Suprapubic skin (tissue), 4 donors: ENCODE results near the gene CKLF. TPM values are rescaled to one million over a fixed set of nuclear protein-coding genes. Genes with fewer than 3 reads are reported as not detected.

Source experiments
- DNase-seq, 2 donors: peaks; one replicate each; pipeline ENCODE4 v3.0.0-alpha.2; 2019; ENCODE audit warnings: low spot score in 2 of 2
- H3K27ac ChIP-seq: fragments of 200-600 bp; sonication (generic); one replicate; pipeline ENCODE4 v1.5.1; 2019
- H3K27me3 ChIP-seq: fragments of 200-600 bp; sonication (generic); one replicate; pipeline ENCODE4 v1.5.1; 2019
- H3K36me3 ChIP-seq: fragments of 200-600 bp; sonication (generic); one replicate; pipeline ENCODE4 v1.5.1; 2019
- H3K4me1 ChIP-seq: fragments of 200-600 bp; sonication (generic); one replicate; pipeline ENCODE4 v1.5.1; 2019
- H3K4me3 ChIP-seq: fragments of 200-600 bp; sonication (generic); one replicate; pipeline ENCODE4 v1.5.1; 2019; ENCODE audit warnings: mild to moderate bottlenecking
- H3K9me3 ChIP-seq: fragments of 200-600 bp; sonication (generic); one replicate; pipeline ENCODE4 v1.5.1; 2019
- EP300 ChIP-seq: sonication (generic); formaldehyde crosslinking; IDR thresholded peaks from one replicate; pipeline ENCODE4 v1.6.1; 2017; ENCODE audit warnings: antibody characterized with exemption
- POLR2A ChIP-seq, 2 donors: fragments of 450-650 bp; IDR thresholded peaks; one replicate each; pipeline ENCODE4 v1.6.1; 2017; ENCODE audit warnings: antibody characterized with exemption in 2 of 2, mild to moderate bottlenecking in 2 of 2, moderate library complexity in 2 of 2
- POLR2AphosphoS5 ChIP-seq, 3 donors: sonication (generic); formaldehyde crosslinking; IDR thresholded peaks; one replicate each; pipeline ENCODE4 v1.6.1; 2017; ENCODE audit warnings: antibody characterized with exemption in 3 of 3
- WGBS: methylation state at CpG from one replicate; pipeline ENCODE4 v1.1.5; 2018; 5-methylcytosine and 5-hydroxymethylcytosine counted together
- total RNA-seq, 4 donors: library from RNA; depleted of rRNA; stranded (reverse); fragments of >200 nt; gene quantifications; one replicate each; pipeline ENCODE4 v1.1.0, GENCODE V29; 2016
- TF ChIP-seq, protein P1 (sequence below), 2 donors: fragments of 200-600 bp in 1 of 2; fragments of 450-650 bp in 1 of 2; sonication (generic) in 1 of 2; IDR thresholded peaks; one replicate each; pipeline ENCODE4 v1.5.1; 2016 to 2019; ENCODE audit warnings: antibody characterized with exemption in 2 of 2, mild to moderate bottlenecking in 1 of 2, moderate library complexity in 1 of 2

The CKLF gene
- total RNA-seq, 4 donors from 2014 or later, result 15.4 to 33.7 (median 21.4) TPM

DNA sequence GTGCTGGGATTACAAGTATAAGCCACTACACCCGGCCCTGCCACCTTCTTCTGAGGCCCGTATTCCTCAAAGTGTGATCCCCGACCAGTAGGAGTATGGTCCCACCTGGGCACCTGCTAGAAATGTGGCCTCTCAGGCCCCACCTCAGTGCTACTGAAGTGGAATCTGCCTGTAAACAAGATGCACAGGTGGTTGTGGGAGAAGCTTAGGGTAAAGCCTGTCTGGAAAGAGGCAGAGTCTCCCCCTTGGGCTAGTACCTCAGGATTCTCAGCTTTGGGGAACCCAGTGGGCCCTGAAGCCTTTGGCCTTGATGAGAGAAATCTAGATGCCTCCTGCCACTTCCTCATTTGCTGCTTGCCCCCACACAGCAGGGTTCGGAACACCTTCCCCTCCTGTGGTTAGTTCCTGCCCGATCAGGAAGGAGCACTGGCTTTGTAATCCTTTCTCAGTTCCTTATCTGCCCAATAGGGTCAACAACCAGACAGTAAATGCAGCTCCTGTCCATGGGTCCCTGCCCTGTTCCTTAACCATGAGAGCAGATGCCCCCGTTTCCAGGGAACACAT is 27.7 kb upstream of the CKLF start:
- no peaks in the 10 kb centered on the region for H3K9me3 ChIP-seq
- no peak overlapping the region for H3K4me3 ChIP-seq
- H3K27ac ChIP-seq, result peak overlapping the region; percentile 69
- peaks cover 47% of the 10 kb centered on the region for H3K4me1 ChIP-seq
- no peaks in the 10 kb centered on the region for H3K27me3 ChIP-seq
- TF ChIP-seq, protein P1, sequence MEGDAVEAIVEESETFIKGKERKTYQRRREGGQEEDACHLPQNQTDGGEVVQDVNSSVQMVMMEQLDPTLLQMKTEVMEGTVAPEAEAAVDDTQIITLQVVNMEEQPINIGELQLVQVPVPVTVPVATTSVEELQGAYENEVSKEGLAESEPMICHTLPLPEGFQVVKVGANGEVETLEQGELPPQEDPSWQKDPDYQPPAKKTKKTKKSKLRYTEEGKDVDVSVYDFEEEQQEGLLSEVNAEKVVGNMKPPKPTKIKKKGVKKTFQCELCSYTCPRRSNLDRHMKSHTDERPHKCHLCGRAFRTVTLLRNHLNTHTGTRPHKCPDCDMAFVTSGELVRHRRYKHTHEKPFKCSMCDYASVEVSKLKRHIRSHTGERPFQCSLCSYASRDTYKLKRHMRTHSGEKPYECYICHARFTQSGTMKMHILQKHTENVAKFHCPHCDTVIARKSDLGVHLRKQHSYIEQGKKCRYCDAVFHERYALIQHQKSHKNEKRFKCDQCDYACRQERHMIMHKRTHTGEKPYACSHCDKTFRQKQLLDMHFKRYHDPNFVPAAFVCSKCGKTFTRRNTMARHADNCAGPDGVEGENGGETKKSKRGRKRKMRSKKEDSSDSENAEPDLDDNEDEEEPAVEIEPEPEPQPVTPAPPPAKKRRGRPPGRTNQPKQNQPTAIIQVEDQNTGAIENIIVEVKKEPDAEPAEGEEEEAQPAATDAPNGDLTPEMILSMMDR (IDR thresholded peaks at IDR 0.05), result no peak
- no peak for TF ChIP-seq POLR2AphosphoS5 (IDR thresholded peaks at IDR 0.05)
- TF ChIP-seq EP300, result no peak
- no peak for TF ChIP-seq POLR2A (IDR thresholded peaks at IDR 0.05)
- no peak for DNase-seq
- H3K36me3 ChIP-seq, result peaks cover 38% of the 10 kb centered on the region
- 82% methylated on average over 6 of the region's 6 CpGs for WGBS

DNA sequence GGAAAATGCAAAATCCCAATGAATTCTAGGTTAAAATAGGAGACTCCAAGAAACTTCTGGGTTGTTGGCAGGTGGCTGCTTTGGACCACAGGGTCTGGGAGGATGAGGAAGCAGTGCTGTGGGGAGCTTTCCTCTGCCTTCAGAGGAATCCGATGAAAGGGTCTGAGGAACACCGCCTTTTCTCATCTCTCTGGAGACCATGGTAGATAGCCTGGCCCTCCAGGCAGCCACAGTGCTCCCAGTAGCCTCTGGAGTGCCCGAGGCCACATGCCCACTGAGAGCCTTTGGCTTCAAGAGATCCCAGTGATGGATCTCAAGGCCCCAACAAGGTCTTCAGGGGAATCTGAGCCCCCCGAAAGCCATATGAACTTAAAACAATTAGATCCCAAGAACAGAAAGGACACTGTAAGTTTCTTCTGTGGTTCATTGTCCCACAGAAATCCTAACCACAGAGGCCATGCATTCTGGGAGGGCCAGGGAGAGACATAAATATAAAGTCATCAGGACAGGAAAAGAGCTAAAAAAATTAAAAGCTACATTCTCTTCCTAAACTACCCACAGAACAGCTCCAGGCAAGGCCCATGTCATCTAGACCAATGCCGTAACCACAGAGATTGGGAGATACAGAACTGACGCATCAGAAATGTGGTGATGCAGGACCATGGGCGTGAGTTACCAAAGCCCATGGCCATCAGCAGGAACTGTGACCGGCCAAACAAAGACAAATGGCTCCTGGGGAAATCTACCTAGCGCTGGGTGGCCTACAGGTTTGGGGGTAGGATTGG is 26.8 kb upstream of the CKLF start:
- TF ChIP-seq POLR2A (IDR thresholded peaks at IDR 0.05), result no peak
- no peak for TF ChIP-seq POLR2AphosphoS5 (IDR thresholded peaks at IDR 0.05)
- no peak for TF ChIP-seq EP300
- TF ChIP-seq, protein P1 (IDR thresholded peaks at IDR 0.05), result no peak
- Histone ChIP-seq H3K4me3 (no peak overlapping the region), H3K36me3 (peaks cover 47% of the 10 kb centered on the region), H3K9me3 (no peaks in the 10 kb centered on the region), H3K27ac (peak overlapping the region; percentile 69), H3K4me1 (peaks cover 38% of the 10 kb centered on the region), H3K27me3 (no peaks in the 10 kb centered on the region)
- WGBS, result 86% methylated on average over 9 of the region's 9 CpGs
- no peak for DNase-seq

DNA sequence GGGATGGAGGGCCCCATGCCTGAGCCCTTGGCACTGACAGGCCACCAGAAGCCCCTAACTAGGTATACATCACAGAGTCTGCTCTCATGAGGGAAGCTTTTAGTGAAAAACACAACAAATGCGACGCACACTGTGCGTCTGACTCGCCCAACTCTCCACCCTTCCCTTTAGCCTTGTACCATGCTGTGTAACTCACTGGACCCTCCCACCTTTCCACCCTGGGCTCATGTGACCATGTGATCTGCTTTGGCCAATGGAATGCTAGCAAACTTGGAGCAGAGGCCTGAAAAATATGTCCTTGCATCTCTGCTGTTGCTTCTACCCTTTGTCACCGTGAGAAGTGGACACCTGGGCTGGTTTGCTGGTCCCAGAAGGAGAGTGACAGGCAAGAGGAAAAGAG is 24.1 kb upstream of the CKLF start:
- no peak overlapping the region for H3K4me3 ChIP-seq
- H3K9me3 ChIP-seq, result no peaks in the 10 kb centered on the region
- peaks cover 11% of the 10 kb centered on the region for H3K4me1 ChIP-seq
- no peak overlapping the region for H3K27ac ChIP-seq
- no peaks in the 10 kb centered on the region for H3K27me3 ChIP-seq
- TF ChIP-seq, protein P1 (IDR thresholded peaks at IDR 0.05), result no peak
- TF ChIP-seq POLR2AphosphoS5 (IDR thresholded peaks at IDR 0.05), result no peak
- no peak for TF ChIP-seq POLR2A (IDR thresholded peaks at IDR 0.05)
- no peak for TF ChIP-seq EP300
- WGBS, result 93% methylated on average over 5 of the region's 5 CpGs
- peaks cover 60% of the 10 kb centered on the region for H3K36me3 ChIP-seq
- no peak for DNase-seq

DNA sequence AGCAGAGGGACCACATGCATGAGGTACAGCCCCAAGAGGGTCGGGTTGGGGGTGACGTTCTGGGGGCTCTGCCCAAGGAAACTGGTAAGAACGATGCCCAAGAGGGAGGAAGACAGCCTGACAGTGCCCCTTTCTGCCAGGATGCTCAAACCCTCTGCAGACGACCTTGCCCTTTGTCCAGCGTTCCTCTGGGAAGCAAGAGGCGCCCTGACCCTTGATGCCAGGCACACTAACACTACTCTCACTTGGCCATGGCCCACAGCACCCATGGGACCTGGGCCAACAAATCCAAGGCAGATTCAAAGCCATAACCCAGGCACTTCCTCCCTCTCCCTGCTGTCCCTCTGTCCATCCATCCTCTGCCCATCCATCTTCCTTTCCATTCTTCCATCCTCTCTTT is 22.9 kb upstream of the CKLF start:
- Histone ChIP-seq H3K4me1 (peaks cover 6% of the 10 kb centered on the region), H3K27me3 (no peaks in the 10 kb centered on the region), H3K27ac (no peak overlapping the region), H3K36me3 (peaks cover 69% of the 10 kb centered on the region), H3K4me3 (no peak overlapping the region), H3K9me3 (no peaks in the 10 kb centered on the region)
- TF ChIP-seq POLR2AphosphoS5 (IDR thresholded peaks at IDR 0.05) (no peak), POLR2A (IDR thresholded peaks at IDR 0.05) (no peak), EP300 (no peak)
- TF ChIP-seq, protein P1 (IDR thresholded peaks at IDR 0.05), result no peak
- WGBS, result 85% methylated on average over 6 of the region's 6 CpGs
- DNase-seq, result no peak

DNA sequence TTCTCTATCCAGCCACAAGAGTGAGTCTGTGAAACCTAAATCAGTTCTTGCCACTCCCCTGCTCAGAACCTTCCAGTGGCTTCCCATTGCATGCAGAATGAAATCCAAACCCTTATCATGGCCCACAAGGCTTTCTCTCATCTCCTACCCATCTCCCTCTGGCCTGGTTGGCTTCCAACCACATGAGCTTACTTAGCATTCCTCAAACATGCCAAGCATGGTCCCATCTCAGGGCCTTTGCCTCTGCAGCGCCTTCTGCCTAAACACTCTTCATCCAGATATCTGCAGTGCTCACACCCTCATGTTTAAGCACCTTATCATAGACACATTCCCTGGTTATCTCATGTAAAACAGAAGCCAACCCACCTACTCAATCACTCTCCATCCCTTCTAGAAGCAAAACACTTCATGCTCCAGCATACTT is 18.0 kb upstream of the CKLF start:
- Histone ChIP-seq H3K4me3 (no peak overlapping the region), H3K36me3 (peaks cover 65% of the 10 kb centered on the region), H3K4me1 (no peaks in the 10 kb centered on the region), H3K27ac (no peak overlapping the region), H3K9me3 (no peaks in the 10 kb centered on the region), H3K27me3 (no peaks in the 10 kb centered on the region)
- WGBS, result 54% methylated on average over 1 of the region's 1 CpG
- no peak for DNase-seq
- TF ChIP-seq POLR2AphosphoS5 (IDR thresholded peaks at IDR 0.05) (no peak), POLR2A (IDR thresholded peaks at IDR 0.05) (no peak), EP300 (no peak)
- TF ChIP-seq, protein P1 (IDR thresholded peaks at IDR 0.05), result no peak
